Small intestine (tissue), 7 donors: ENCODE results near the gene ATP10B. TPM values are rescaled to one million over a fixed set of nuclear protein-coding genes. Genes with fewer than 3 reads are reported as not detected.
"Not testable (repeated sequence)": the region's sequence is repeated elsewhere in the genome, so short reads cannot be mapped to it uniquely, and the experiment has no call there.

Experiments used
- DNase-seq, 2 donors: peaks; one replicate each; pipeline versions ENCODE4 v3.0.0 to v3.0.0-alpha.2; 2013
- FAIRE-seq: peaks from 2 replicates; lab custom pipeline; 2012; peaks lifted over from hg19 to GRCh38; lab: Jason Lieb, UNC
- H3K27ac ChIP-seq, 3 donors: one replicate each; pipeline ENCODE4 v1.5.1; 2013; ENCODE audit warnings: low read length in 2 of 3, mild to moderate bottlenecking in 2 of 3, control low read depth in 1 of 3, inconsistent platforms in 1 of 3, low read depth in 1 of 3, moderate library complexity in 1 of 3
- H3K27me3 ChIP-seq, 3 donors: one replicate each; pipeline ENCODE4 v1.6.1; 2013; ENCODE audit warnings: low read length in 3 of 3, inconsistent platforms in 1 of 3; ENCODE audit not compliant: control insufficient read depth in 3 of 3, insufficient read depth in 3 of 3
- H3K36me3 ChIP-seq, 3 donors: one replicate each; pipeline ENCODE4 v1.6.1; 2013; ENCODE audit warnings: low read length in 3 of 3, inconsistent platforms in 1 of 3, low read depth in 1 of 3, mild to moderate bottlenecking in 1 of 3, moderate library complexity in 1 of 3; ENCODE audit not compliant: control insufficient read depth in 3 of 3, insufficient read depth in 2 of 3
- H3K4me1 ChIP-seq, 3 donors: one replicate each; pipeline ENCODE4 v1.6.1; 2013; ENCODE audit warnings: low read length in 2 of 3, inconsistent platforms in 1 of 3, low read depth in 1 of 3, mild to moderate bottlenecking in 1 of 3, moderate library complexity in 1 of 3; ENCODE audit not compliant: control insufficient read depth in 3 of 3, insufficient read depth in 2 of 3
- H3K4me3 ChIP-seq, 3 donors: one replicate each; pipeline ENCODE4 v1.5.1; 2013; ENCODE audit warnings: low read length in 3 of 3, control low read depth in 1 of 3, inconsistent platforms in 1 of 3, low read depth in 1 of 3, mild to moderate bottlenecking in 1 of 3, moderate library complexity in 1 of 3
- H3K9me3 ChIP-seq, 2 donors: one replicate each; pipeline ENCODE4 v1.6.1; 2013; ENCODE audit warnings: low read depth in 1 of 2, low read length in 1 of 2; ENCODE audit not compliant: control insufficient read depth in 2 of 2, insufficient read depth in 1 of 2
- WGBS, 3 donors: extraction: QIAGEN DNeasy Blood & Tissue Kit; methylation state at CpG; one replicate each; pipeline ENCODE4 v1.1.7; 2013; 5-methylcytosine and 5-hydroxymethylcytosine counted together
- polyA plus RNA-seq, 4 donors: library from polyadenylated mRNA; stranded (reverse) in 3 of 4; unstranded in 1 of 4; fragments of 200-250 nt in 3 of 4; fragments of 120-200 nt in 1 of 4; gene quantifications; one replicate each; pipeline versions ENCODE4 v1.2.1 to v1.2.3, GENCODE V29; 2013
- donor health status: healthy with polysubstance abuse.
- donor health status: control.
- donor health status: control.
- donor health status: Bipolar disorder and iron deficiency.
- donor health status: healthy.

ATP10B gene
- polyA plus RNA-seq, 4 donors = 3.4 to 33.7 (median 14.2) TPM

DNA sequence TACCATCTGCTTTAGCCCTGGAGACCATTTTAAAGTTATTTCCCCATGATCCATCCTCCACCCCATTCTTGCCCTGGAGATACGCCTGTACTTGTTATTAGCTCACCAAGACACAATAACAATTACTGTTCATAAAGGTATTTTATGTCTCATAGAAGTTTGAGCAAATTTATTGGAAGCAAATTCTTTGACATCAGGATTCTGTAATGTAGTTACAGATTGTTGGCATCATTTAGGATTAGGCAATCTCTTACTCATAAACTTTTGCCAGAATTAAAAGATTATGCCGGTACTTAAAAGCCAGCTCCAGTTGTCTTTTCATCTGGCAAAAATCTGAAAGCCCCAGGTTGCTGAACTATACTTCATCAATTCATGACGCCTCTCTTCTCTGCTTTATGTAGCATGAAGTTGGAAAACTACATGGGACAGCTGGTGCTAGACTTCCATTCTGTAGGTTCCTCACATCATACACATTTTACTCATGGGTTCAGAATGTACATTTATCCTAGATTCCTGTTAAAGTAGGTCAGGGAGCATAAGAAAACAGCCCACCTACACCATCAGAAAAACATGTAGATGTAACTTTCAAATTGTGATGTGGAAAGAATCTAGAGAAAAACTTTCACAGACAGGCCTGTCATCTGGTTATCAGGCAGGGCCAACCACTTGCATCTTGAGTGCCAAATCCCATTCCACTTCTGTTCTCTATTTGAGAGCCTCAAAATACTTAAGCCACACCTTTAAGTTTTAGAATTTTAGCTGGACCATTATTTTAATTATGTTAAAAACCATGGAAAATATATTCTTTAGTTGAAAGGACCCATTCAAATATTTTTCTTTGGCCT lies 14.0 kb downstream of the ATP10B start:
- no peaks in the 10 kb centered on the region for H3K27me3 ChIP-seq
- 82 to 86% (median 84%) methylated on average over 3 of the region's 3 CpGs for WGBS, 3 donors
- no peaks in the 10 kb centered on the region for H3K4me1 ChIP-seq
- no peak overlapping the region for H3K4me3 ChIP-seq
- no peak overlapping the region for H3K27ac ChIP-seq
- H3K9me3 ChIP-seq = peaks cover 0 to 3% of the 10 kb centered on the region in 2 donors
- FAIRE-seq = no peak
- no peaks in the 10 kb centered on the region for H3K36me3 ChIP-seq
- DNase-seq = no peak

DNA sequence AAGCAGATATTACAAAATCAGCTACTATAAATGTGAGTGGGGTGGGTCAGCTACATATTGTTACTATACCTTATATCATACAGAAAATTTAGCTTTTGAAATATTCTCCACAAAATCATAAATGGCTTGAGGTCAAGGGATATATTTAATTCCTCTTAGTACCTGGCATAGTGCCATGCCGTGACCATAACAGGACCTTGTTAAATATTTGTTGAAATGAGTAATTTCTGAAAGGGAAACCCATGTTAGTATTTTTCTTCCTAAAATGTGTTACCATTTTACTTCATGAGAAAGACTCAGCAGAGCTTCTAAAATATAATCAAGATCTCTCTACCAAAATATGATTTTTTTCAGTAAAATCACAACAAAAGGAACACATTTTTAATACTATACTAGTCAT lies 14.8 kb downstream of the ATP10B start:
- peaks cover 0 to 8% of the 10 kb centered on the region in 2 donors for H3K9me3 ChIP-seq
- 0 to 3% (median 0%) methylated on average over 1 of the region's 1 CpG for WGBS, 3 donors
- H3K27me3 ChIP-seq = no peaks in the 10 kb centered on the region
- H3K36me3 ChIP-seq = no peaks in the 10 kb centered on the region
- H3K4me3 ChIP-seq = no peak overlapping the region
- DNase-seq (no peak), FAIRE-seq (no peak)
- no peaks in the 10 kb centered on the region for H3K4me1 ChIP-seq
- H3K27ac ChIP-seq = no peak overlapping the region

DNA sequence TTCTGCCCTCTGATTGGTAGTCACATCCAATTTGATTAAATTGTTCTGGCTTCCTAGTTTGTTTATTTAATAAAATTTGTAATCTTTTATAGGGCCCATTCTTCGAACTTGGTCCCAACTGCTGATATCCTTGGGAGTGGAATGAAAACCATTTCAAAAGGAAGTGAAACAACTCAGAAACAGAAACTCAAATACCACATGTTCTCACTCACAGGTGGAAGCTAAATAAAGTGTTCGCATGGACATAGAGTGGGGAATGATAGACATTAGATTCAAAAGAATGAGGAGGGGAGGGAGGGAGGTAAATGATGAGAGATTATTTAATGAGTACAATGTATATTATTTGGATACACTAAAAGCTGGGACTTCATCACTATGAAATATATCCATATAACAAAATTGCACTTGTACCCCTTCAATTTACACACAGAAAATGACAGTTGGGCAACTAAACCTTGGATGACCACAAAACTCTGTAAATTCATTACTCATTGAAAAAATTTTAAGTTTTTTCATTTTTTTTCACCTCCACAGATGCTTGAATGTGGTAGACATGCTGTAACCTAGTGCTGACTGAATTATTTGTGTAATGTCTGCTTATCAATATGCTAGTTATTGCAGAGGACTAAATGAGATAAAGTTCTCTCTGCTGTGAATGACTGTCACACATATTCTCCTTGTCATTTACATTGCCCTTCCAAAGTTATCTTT lies 16.0 kb downstream of the ATP10B start:
- no peaks in the 10 kb centered on the region for H3K4me1 ChIP-seq
- DNase-seq = no peak
- H3K27ac ChIP-seq = no peak overlapping the region
- WGBS, 3 donors = 56 to 63% (median 57%) methylated on average over 2 of the region's 2 CpGs
- H3K36me3 ChIP-seq = no peaks in the 10 kb centered on the region
- no peak overlapping the region for H3K4me3 ChIP-seq
- H3K9me3 ChIP-seq = peaks cover 0 to 8% of the 10 kb centered on the region in 2 donors
- H3K27me3 ChIP-seq = no peaks in the 10 kb centered on the region
- FAIRE-seq = no peak

DNA sequence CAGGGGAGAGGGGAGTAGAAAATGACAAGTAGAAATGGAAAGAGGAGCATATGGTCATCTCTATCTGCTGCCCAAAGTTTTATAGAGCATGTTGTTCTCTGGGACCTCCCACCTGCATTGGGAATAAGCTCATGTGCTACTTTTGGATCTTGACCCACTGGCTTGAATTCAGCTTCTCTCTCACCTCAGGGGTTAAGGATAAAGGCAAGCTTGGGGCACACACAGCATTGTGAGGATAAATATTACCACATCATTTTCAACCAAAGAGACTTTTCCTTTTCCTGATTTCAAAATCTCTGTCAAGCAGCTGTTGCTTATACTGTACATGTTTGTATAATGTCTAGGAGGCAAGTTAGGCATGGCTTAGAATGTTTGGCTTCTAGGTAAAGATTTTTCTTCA lies 16.6 kb downstream of the ATP10B start:
- no peaks in the 10 kb centered on the region for H3K27me3 ChIP-seq
- no peak overlapping the region for H3K27ac ChIP-seq
- no peaks in the 10 kb centered on the region for H3K36me3 ChIP-seq
- no peaks in the 10 kb centered on the region for H3K4me1 ChIP-seq
- FAIRE-seq = no peak
- H3K4me3 ChIP-seq = no peak overlapping the region
- peaks cover 0 to 8% of the 10 kb centered on the region in 2 donors for H3K9me3 ChIP-seq
- DNase-seq = no peak

DNA sequence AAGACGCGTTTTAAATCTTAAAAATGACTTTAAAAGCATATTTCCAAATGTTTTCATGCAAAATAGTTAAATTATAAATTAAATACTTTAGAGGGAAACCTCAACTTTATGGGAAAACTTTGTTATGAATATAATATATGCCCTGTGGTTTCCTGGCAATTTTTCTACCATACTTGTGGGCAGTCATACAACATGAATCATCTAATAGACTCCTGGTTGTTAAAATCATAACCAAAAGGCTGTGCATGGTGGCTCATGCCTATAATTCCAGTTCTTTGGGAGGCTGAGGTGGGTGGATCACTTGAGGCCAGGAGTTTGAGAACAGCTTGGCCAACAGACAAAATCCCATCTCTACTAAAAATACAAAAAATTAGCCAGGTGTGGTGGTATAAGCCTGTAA lies 18.2 kb downstream of the ATP10B start:
- no peak for FAIRE-seq
- H3K4me1 ChIP-seq = no peaks in the 10 kb centered on the region
- H3K9me3 ChIP-seq = peaks cover 0 to 8% of the 10 kb centered on the region in 2 donors

DNA sequence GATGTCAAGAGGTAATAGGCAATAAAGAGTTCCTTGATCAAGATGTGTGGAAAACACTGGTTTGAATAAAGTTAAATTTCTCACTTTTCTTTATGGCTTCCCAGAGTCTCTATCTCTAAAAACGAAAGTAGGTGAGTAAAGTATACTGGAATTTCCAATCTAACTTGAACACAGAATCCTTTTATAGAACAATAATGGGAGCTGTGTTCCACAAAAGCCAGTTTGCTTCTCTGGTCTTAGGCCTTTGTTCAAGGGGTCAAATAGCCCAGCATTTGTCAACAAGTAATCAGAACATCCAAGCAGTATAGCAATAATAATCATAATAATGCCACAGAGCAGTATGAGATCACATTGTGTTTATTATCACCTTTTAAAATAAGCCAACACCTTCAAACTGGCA lies 20.2 kb downstream of the ATP10B start:
- WGBS, 3 donors = 29 to 59% (median 47%) methylated on average over 1 of the region's 1 CpG
- Histone ChIP-seq H3K27me3 (no peaks in the 10 kb centered on the region), H3K36me3 (no peaks in the 10 kb centered on the region), H3K4me3 (no peak overlapping the region), H3K4me1 (no peaks in the 10 kb centered on the region), H3K27ac (no peak overlapping the region), H3K9me3 (peaks cover 0 to 11% of the 10 kb centered on the region in 2 donors)
- no peak for FAIRE-seq
- DNase-seq = no peak

More for the DNA sequence above, 18.2 kb downstream of the ATP10B start:
- 86 to 99% (median 91%) methylated on average over 2 of the region's 2 CpGs for WGBS, 3 donors
- H3K27ac ChIP-seq = no peak overlapping the region
- H3K27me3 ChIP-seq = no peaks in the 10 kb centered on the region
- no peak overlapping the region for H3K4me3 ChIP-seq
- no peak for DNase-seq
- no peaks in the 10 kb centered on the region for H3K36me3 ChIP-seq

DNA sequence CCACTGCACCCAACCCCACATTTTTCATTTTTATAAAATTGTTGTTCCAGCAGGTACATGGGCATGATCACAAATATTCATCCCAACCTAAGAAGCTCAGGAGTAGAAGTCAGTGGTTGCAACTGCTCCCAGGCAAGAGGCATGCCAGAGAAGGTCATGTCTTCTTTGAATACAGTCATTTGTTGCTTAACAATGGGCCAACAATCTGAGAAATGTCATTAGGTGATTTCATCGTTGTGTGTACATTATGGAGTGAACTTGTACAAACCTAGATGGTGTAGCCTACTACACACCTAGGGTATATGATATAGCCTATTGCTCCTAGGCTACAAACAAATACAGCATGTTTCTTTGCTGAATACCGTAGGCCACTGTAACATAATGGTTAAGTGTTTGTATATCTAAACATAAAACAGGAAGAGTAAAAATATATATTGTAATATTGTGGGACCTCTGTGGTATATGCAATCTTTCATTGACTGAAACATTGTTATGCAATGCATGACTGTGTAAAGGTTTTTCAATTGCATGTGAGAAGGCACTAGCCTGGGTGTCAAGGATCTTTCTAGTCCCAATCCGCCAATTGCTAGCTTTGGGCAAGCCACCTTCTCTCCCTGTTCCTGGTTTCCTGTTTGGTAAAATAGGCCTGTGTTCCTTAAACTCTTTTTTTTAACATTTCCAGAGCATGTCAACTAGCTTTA lies 27.6 kb downstream of the ATP10B start:
- no peak overlapping the region for H3K4me3 ChIP-seq
- DNase-seq (no peak), FAIRE-seq (no peak)
- no peaks in the 10 kb centered on the region for H3K4me1 ChIP-seq
- H3K27ac ChIP-seq = no peak overlapping the region
- 85 to 96% (median 89%) methylated on average over 3 of the region's 3 CpGs for WGBS, 3 donors
- peaks cover 0 to 13% of the 10 kb centered on the region in 2 donors for H3K9me3 ChIP-seq
- H3K36me3 ChIP-seq = no peaks in the 10 kb centered on the region
- no peaks in the 10 kb centered on the region for H3K27me3 ChIP-seq

DNA sequence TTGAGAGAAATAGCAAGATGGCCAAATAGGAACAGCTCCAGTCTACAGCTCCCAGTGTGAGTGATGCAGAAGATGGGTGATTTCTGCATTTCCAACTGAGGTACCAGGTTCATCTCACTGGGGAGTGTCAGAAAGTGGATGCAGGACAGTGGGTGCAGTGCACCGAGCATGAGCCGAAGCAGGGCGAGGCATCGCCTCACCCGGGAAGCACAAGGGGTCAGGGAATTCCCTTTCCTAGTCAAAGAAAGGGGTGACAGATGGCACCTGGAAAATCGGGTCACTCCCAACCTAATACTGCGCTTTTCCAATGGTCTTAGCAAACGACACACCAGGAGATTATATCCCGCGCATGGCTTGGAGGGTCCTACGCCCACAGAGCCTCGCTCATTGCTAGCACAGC lies 39.0 kb downstream of the ATP10B start:
- H3K27me3 ChIP-seq, H3K9me3 ChIP-seq, H3K36me3 ChIP-seq, H3K4me1 ChIP-seq, H3K27ac ChIP-seq, FAIRE-seq, DNase-seq, H3K4me3 ChIP-seq: not testable (repeated sequence)
- 89 to 94% (median 93%) methylated on average over 7 to 12 of the region's 12 CpGs for WGBS, 3 donors
